ENCODE results near the gene TBC1D19.

GRCh38 chr4:26782168-26782829 lies 198.4 kb downstream of the TBC1D19 start:
- TF ChIP-seq CTCF (conservative IDR thresholded peaks at IDR 0.05; ENCODE audit: low read depth, low read length) (no peak), POLR2A (IDR thresholded peaks at IDR 0.05; ENCODE audit: low read depth, low read length) (no peak), RAD21 (IDR thresholded peaks at IDR 0.05; ENCODE audit: low read length) (no peak), RCOR1 (IDR thresholded peaks at IDR 0.05; ENCODE audit: insufficient replicate concordance, low read length) (no peak), CHD1 (IDR thresholded peaks at IDR 0.05; ENCODE audit: low read depth, low read length) (no peak), SMC3 (IDR thresholded peaks at IDR 0.05; ENCODE audit: low read depth, low read length) (no peak), USF2 (IDR thresholded peaks at IDR 0.05; ENCODE audit: low read depth, low read length) (no peak), MAZ (IDR thresholded peaks at IDR 0.05; ENCODE audit: borderline replicate concordance, low read depth, low read length) (no peak), BHLHE40 (IDR thresholded peaks at IDR 0.05; ENCODE audit: low read depth, low read length) (no peak)

Measured in IMR-90 (cell line).